Measurements from ENCODE around the gene RAPGEF1.

GRCh38 chr9:131657940-131658339 is 81.9 kb downstream of the RAPGEF1 start:
- TF ChIP-seq POLR2A (IDR thresholded peaks at IDR 0.05) (no peak), CTCF (IDR thresholded peaks at IDR 0.05) (no peak)

Data from vagina (tissue), 2 donors.